ENCODE data around the gene FADS2. TPM values are rescaled to one million over a fixed set of nuclear protein-coding genes. Genes with fewer than 3 reads are reported as not detected.

The FADS2 gene
- polyA plus RNA-seq, 1 experiment = 327 TPM

DNA sequence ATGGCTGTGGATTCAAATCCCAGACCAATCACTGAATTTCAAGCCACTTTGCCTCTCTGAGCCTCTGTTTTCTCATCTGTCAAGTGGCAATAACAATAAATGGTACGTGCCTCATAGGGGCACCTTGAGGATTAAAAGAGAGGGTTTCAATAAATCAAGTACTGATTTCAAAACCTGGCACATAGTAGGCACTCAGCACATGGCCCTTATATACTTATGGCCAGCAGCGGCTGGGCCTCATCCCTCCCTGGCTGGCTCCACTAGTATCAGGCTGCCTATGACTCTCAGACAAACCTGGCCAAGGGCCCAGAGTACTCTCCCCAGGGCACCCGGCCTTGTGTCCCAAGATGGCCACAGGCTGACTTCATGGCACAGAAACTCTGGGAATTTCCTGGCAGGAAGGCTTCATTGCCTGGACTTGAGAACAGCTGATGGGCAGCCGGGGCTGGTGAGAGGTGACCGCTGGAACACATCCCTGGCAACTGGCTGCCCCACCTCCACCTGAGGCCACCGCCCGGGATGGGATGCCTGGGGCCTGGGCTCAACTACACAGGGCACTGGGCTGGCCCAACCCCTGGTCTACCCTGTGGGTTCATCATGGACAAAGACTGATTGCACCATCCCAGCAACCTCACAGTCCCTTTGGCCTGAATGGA lies 59.9 kb downstream of the FADS2 start:
- no peak overlapping the region for H3K4me3 ChIP-seq (ENCODE audit: low read depth, low read length)
- H3K36me3 ChIP-seq (ENCODE audit: control insufficient read depth, insufficient read depth, low read length) = peaks cover 6% of the 10 kb centered on the region; the same call in 1 of the 2 replicates
- ChIA-PET POLR2A (interaction anchor here (0.6 kb wide), 1 partner anchor 35 kb away, joined by 3 read pairs; no protein-coding TSS in a partner anchor), CTCF (interaction anchor here (1.2 to 3.1 kb wide), 8 partner anchors 9 to 235 kb away, joined by 3 to 16 read pairs (median 4); no protein-coding TSS in a partner anchor)
- TF ChIP-seq, protein P1, sequence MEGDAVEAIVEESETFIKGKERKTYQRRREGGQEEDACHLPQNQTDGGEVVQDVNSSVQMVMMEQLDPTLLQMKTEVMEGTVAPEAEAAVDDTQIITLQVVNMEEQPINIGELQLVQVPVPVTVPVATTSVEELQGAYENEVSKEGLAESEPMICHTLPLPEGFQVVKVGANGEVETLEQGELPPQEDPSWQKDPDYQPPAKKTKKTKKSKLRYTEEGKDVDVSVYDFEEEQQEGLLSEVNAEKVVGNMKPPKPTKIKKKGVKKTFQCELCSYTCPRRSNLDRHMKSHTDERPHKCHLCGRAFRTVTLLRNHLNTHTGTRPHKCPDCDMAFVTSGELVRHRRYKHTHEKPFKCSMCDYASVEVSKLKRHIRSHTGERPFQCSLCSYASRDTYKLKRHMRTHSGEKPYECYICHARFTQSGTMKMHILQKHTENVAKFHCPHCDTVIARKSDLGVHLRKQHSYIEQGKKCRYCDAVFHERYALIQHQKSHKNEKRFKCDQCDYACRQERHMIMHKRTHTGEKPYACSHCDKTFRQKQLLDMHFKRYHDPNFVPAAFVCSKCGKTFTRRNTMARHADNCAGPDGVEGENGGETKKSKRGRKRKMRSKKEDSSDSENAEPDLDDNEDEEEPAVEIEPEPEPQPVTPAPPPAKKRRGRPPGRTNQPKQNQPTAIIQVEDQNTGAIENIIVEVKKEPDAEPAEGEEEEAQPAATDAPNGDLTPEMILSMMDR (IDR thresholded peaks at IDR 0.05; ENCODE audit: insufficient read depth, low read depth, low read length) = no peak
- no peaks in the 10 kb centered on the region for H3K27me3 ChIP-seq (ENCODE audit: control insufficient read depth, insufficient read depth, low read length)
- DNase-seq (ENCODE audit: low read depth) = peak; percentile 72

GRCh38 chr11:61888590-61888989 lies 60.5 kb downstream of the FADS2 start:
- DNase-seq (ENCODE audit: low read depth) = no peak
- H3K36me3 ChIP-seq (ENCODE audit: control insufficient read depth, insufficient read depth, low read length) = peaks cover 6% of the 10 kb centered on the region; the same call in 1 of the 2 replicates
- CTCF ChIA-PET = interaction anchor here (1.2 to 3.1 kb wide), 7 partner anchors 9 to 235 kb away, joined by 3 to 16 read pairs (median 4); no protein-coding TSS in a partner anchor
- POLR2A ChIA-PET = interaction anchor here (0.6 kb wide), 1 partner anchor 35 kb away, joined by 3 read pairs; no protein-coding TSS in a partner anchor
- TF ChIP-seq, protein P1 (IDR thresholded peaks at IDR 0.05; ENCODE audit: insufficient read depth, low read depth, low read length) = no peak
- no peaks in the 10 kb centered on the region for H3K27me3 ChIP-seq (ENCODE audit: control insufficient read depth, insufficient read depth, low read length)
- H3K4me3 ChIP-seq (ENCODE audit: low read depth, low read length) = no peak overlapping the region

- no peaks in the 10 kb centered on the region for H3K27me3 ChIP-seq (ENCODE audit: control insufficient read depth, insufficient read depth, low read length)
- POLR2A ChIA-PET = interaction anchor here (1.1 kb wide), 1 partner anchor 93 kb away, joined by 3 read pairs; no protein-coding TSS in a partner anchor
- H3K36me3 ChIP-seq (ENCODE audit: control insufficient read depth, insufficient read depth, low read length) = peaks cover 6% of the 10 kb centered on the region; the same call in 1 of the 2 replicates
- CTCF ChIA-PET = interaction anchor here (0.8 to 3.1 kb wide), 6 partner anchors 8 to 218 kb away, joined by 3 to 16 read pairs (median 6); no protein-coding TSS in a partner anchor
- peak overlapping the region; percentile 96 for H3K4me3 ChIP-seq (ENCODE audit: low read depth, low read length)
- no peak for DNase-seq (ENCODE audit: low read depth)
- TF ChIP-seq, protein P1 (IDR thresholded peaks at IDR 0.05; ENCODE audit: insufficient read depth, low read depth, low read length) = no peak
These were observed 61.7 kb downstream of the FADS2 start for GRCh38 chr11:61889831-61890230.

- Histone ChIP-seq H3K4me3 (ENCODE audit: low read depth, low read length) (peak overlapping the region; percentile 96), H3K36me3 (ENCODE audit: control insufficient read depth, insufficient read depth, low read length) (peaks cover 4% of the 10 kb centered on the region; the same call in 1 of the 2 replicates), H3K27me3 (ENCODE audit: control insufficient read depth, insufficient read depth, low read length) (no peaks in the 10 kb centered on the region)
- ChIA-PET CTCF (interaction anchor here (0.6 to 1.7 kb wide), 7 partner anchors 9 to 217 kb away, joined by 3 to 7 read pairs (median 4); partner anchors contain the start of gene FADS2), POLR2A (interaction anchor here (1.0 to 1.1 kb wide), 2 partner anchors 9 to 94 kb away, joined by 3 to 4 read pairs; no protein-coding TSS in a partner anchor)
- DNase-seq (ENCODE audit: low read depth) = peak; percentile 25
- TF ChIP-seq, protein P1 (IDR thresholded peaks at IDR 0.05; ENCODE audit: insufficient read depth, low read depth, low read length) = 0 out of 2 replicates have a peak, but pooled peaks have one; percentile 16
These were observed 62.6 kb downstream of the FADS2 start for GRCh38 chr11:61890529-61891330.
